Natural killer cell (primary cell): ENCODE results near the gene WDTC1. TPM values are rescaled to one million over a fixed set of nuclear protein-coding genes. Genes with fewer than 3 reads are reported as not detected.

Experiments
- ATAC-seq, 3 donors: fragments of 150-1000 bp in 2 of 3; fragments of 200-7000 bp in 1 of 3; cut with Tn5 transposase; 1 replicate in 1 of 3; 2 replicates in 2 of 3; pipeline ENCODE4 v1.10.0; 2021; ENCODE audit warnings: mild to moderate bottlenecking in 2 of 3, moderate library complexity in 2 of 3
- DNase-seq, 2 donors: peaks; one replicate each; pipeline versions ENCODE4 v3.0.0 to v3.0.0-alpha.2; 2013 to 2021; ENCODE audit warnings: mixed read lengths in 1 of 2
- H3K27ac ChIP-seq: one replicate; pipeline ENCODE4 v1.5.1; 2013; ENCODE audit warnings: mild to moderate bottlenecking, low read length
- H3K27me3 ChIP-seq: one replicate; pipeline ENCODE4 v1.6.1; 2013; ENCODE audit warnings: low read length; ENCODE audit not compliant: control insufficient read depth, insufficient read depth
- H3K36me3 ChIP-seq: one replicate; pipeline ENCODE4 v1.6.1; 2013; ENCODE audit warnings: low read length; ENCODE audit not compliant: control insufficient read depth, insufficient read depth
- H3K4me1 ChIP-seq: one replicate; pipeline ENCODE4 v1.6.1; 2013; ENCODE audit warnings: low read length; ENCODE audit not compliant: control insufficient read depth, insufficient read depth
- H3K4me3 ChIP-seq: one replicate; pipeline ENCODE4 v1.5.1; 2013; ENCODE audit warnings: low read length
- H3K9me3 ChIP-seq: one replicate; pipeline ENCODE4 v1.6.1; 2013; ENCODE audit warnings: low read length; ENCODE audit not compliant: control insufficient read depth, insufficient read depth
- H3K27ac Mint-ChIP-seq, 2 donors: one replicate each; pipeline ENCODE4 v1.8.0; 2022; ENCODE audit warnings: mild to moderate bottlenecking in 2 of 2, mixed read lengths in 2 of 2, moderate library complexity in 1 of 2
- H3K27me3 Mint-ChIP-seq, 2 donors: one replicate each; pipeline ENCODE4 v1.8.0; 2022; ENCODE audit warnings: low read depth in 2 of 2, mixed read lengths in 2 of 2
- H3K36me3 Mint-ChIP-seq: one replicate; pipeline ENCODE4 v1.8.0; 2022; ENCODE audit warnings: mixed read lengths
- H3K4me1 Mint-ChIP-seq, 2 donors: one replicate each; pipeline ENCODE4 v1.8.0; 2022; ENCODE audit warnings: mixed read lengths in 2 of 2
- H3K4me3 Mint-ChIP-seq: one replicate; pipeline ENCODE4 v1.8.0; 2022; ENCODE audit warnings: mild to moderate bottlenecking, moderate library complexity, mixed read lengths
- H3K9me3 Mint-ChIP-seq, 2 donors: one replicate each; pipeline ENCODE4 v1.8.0; 2022; ENCODE audit warnings: mixed read lengths in 2 of 2
- CTCF ChIP-seq: fragments of 200-600 bp; IDR thresholded peaks from one replicate; pipeline ENCODE4 v1.8.0; 2022; ENCODE audit warnings: antibody characterized with exemption
- WGBS: methylation state at CpG from one replicate; pipeline ENCODE4 v1.1.7; 2013; ENCODE audit warnings: missing lambda C conversion rate; ENCODE audit not compliant: insufficient coverage; 5-methylcytosine and 5-hydroxymethylcytosine counted together
- intact Hi-C: fragments of 100-400 bp; cut with micrococcal nuclease; formaldehyde crosslinking; loops from one replicate; pipeline ENCODE4 v1.14.2; 2022
- total RNA-seq, 4 donors: library from RNA; stranded (reverse); fragments of 120-200 nt in 1 of 4; gene quantifications; one replicate each; pipeline versions ENCODE4 v1.2.3 to v1.2.4, GENCODE V29; 2013 to 2022

WDTC1 gene
- total RNA-seq, 3 donors from 2014 or later (not counting 1 experiment from before 2014, with no cell fraction given) = 68.9 to 82.0 (median 81.7) TPM

DNA sequence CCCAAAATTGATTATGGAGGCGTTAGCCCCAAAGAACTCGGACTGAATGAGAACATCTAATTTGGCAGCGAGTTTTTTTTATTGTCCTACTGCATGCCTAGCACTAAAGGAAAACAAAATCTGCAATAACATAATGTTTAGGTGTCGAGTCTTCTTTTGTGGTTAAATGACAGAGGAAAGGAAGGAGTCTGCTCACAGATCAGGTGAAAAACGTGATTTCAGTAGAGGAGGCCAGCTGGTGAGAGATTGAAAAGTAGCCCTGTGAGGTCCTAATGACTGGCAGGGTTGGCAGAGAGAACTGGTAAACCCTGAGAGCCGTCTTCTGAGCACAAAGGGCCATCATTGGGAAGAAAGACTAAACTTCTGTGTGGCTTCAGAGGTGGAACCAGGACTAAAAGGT lies 24.2 kb downstream of the WDTC1 start:
- intact Hi-C loops = no loop called here
- H3K36me3 Mint-ChIP-seq = no peaks in the 10 kb centered on the region
- H3K27ac ChIP-seq = no peak overlapping the region

GRCh38 chr1:27267153-27267552 lies 32.7 kb downstream of the WDTC1 start:
- intact Hi-C loops = no loop called here
- no peaks in the 10 kb centered on the region for H3K36me3 Mint-ChIP-seq
- no peak overlapping the region for H3K4me3 ChIP-seq
- H3K4me1 ChIP-seq = no peaks in the 10 kb centered on the region
- no peak overlapping the region for H3K4me3 Mint-ChIP-seq
- no peaks in the 10 kb centered on the region for H3K9me3 ChIP-seq
- no peak overlapping the region for H3K27ac ChIP-seq
- H3K4me1 Mint-ChIP-seq = peaks cover 0 to 5% of the 10 kb centered on the region in 2 donors
- DNase-seq = no peak
- H3K9me3 Mint-ChIP-seq = no peaks in the 10 kb centered on the region
- H3K36me3 ChIP-seq = peaks cover 30% of the 10 kb centered on the region
- H3K27ac Mint-ChIP-seq = peak overlapping the region in 1 of 2 donors; percentile 15
- no peaks in the 10 kb centered on the region for H3K27me3 Mint-ChIP-seq
- no peaks in the 10 kb centered on the region for H3K27me3 ChIP-seq
- 90% methylated on average over 5 of the region's 5 CpGs for WGBS
- ATAC-seq = no peak
- no peak for TF ChIP-seq CTCF

More for the DNA sequence above, 24.2 kb downstream of the WDTC1 start:
- Histone ChIP-seq H3K4me1 (no peaks in the 10 kb centered on the region), H3K9me3 (no peaks in the 10 kb centered on the region), H3K4me3 (no peak overlapping the region), H3K27me3 (no peaks in the 10 kb centered on the region), H3K36me3 (peaks cover 13% of the 10 kb centered on the region)
- H3K27ac Mint-ChIP-seq = peak overlapping the region in 1 of 2 donors; percentile 80
- no peaks in the 10 kb centered on the region for H3K27me3 Mint-ChIP-seq
- H3K4me1 Mint-ChIP-seq = peaks cover 20 to 34% of the 10 kb centered on the region in 2 donors
- ATAC-seq (no peak), DNase-seq (peak in 1 of 2 donors; percentile 39)
- WGBS = 54% methylated on average over 6 of the region's 6 CpGs
- H3K9me3 Mint-ChIP-seq = no peaks in the 10 kb centered on the region
- no peak for TF ChIP-seq CTCF
- H3K4me3 Mint-ChIP-seq = no peak overlapping the region

DNA sequence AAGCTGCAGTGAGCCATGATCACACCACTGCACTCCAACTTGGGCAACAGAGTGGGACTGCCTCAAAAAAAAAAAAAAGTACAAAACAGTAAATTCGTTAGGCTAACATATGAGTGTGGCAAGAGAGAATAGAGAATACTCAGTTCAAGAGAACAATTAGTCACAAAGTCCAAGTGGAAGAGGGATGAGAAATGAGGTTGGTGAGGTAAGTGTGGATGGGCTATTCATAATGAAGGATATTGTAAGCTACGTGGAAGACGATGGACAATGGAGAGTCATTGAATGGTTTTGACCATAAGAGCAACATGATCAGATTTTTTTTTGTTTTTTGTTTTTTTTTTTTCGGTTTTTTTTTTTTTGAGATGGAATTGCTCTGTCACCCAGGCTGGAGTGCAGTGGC lies 34.8 kb downstream of the WDTC1 start:
- Mint-ChIP-seq H3K27me3 (no peaks in the 10 kb centered on the region), H3K4me1 (peaks cover 0 to 10% of the 10 kb centered on the region in 2 donors), H3K4me3 (no peak overlapping the region), H3K9me3 (no peaks in the 10 kb centered on the region), H3K27ac (no peak overlapping the region), H3K36me3 (no peaks in the 10 kb centered on the region)
- Histone ChIP-seq H3K27ac (no peak overlapping the region), H3K9me3 (no peaks in the 10 kb centered on the region), H3K4me3 (no peak overlapping the region), H3K36me3 (peaks cover 23% of the 10 kb centered on the region), H3K4me1 (no peaks in the 10 kb centered on the region), H3K27me3 (no peaks in the 10 kb centered on the region)
- DNase-seq (no peak), ATAC-seq (no peak)
- 70% methylated on average over 4 of the region's 4 CpGs for WGBS
- no peak for TF ChIP-seq CTCF
- intact Hi-C loops = no loop called here

DNA sequence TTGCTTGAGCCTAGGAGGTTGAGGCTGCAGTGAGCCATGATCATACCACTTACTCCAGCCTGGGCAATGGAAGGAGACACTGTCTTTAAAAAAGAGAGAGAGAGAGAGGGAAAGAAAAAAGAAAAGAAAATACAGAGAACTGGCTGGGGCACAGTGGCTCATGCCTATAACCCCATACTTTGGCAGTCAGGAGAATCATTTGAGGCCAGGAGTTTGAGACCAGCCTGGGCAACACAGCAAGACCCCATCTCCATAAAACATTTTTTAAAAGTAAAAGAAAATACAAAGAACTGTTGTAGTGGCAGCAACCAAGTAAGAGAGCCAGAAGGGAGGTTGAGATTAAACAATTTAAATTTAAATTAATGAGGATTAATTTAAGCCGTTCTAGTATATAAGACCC lies 39.8 kb downstream of the WDTC1 start:
- no peak for DNase-seq
- no peaks in the 10 kb centered on the region for H3K36me3 Mint-ChIP-seq
- peaks cover 17% of the 10 kb centered on the region in 2 donors for H3K4me1 Mint-ChIP-seq
- no CpG with 5 or more reads among the region's 1 CpG for WGBS
- H3K4me3 ChIP-seq = no peak overlapping the region
- H3K27ac Mint-ChIP-seq = no peak overlapping the region
- no peaks in the 10 kb centered on the region for H3K27me3 Mint-ChIP-seq
- no peaks in the 10 kb centered on the region for H3K9me3 ChIP-seq
- no peak for ATAC-seq
- peaks cover 10% of the 10 kb centered on the region for H3K36me3 ChIP-seq
- H3K9me3 Mint-ChIP-seq = no peaks in the 10 kb centered on the region
- TF ChIP-seq CTCF = no peak
- H3K27me3 ChIP-seq = no peaks in the 10 kb centered on the region
- no peak overlapping the region for H3K27ac ChIP-seq
- intact Hi-C loops = no loop called here
- H3K4me3 Mint-ChIP-seq = no peak overlapping the region
- no peaks in the 10 kb centered on the region for H3K4me1 ChIP-seq
